AG09309 (cell line): ENCODE results near the gene TNPO2.

Experiments
- DNase-seq: peaks from one replicate; pipeline ENCODE4 v3.0.0-alpha.2; 2010; ENCODE audit warnings: low read depth
- H3K4me3 ChIP-seq: 2 replicates; pipeline ENCODE4 v1.5.1; 2011; ENCODE audit warnings: mild to moderate bottlenecking, low read depth, low read length, moderate library complexity; ENCODE audit not compliant: control insufficient read depth
- CTCF ChIP-seq: IDR thresholded peaks from 2 replicates; pipeline ENCODE4 v1.5.1; 2011; ENCODE audit warnings: mild to moderate bottlenecking, low read depth, low read length, inconsistent platforms; ENCODE audit not compliant: insufficient read depth, control insufficient read depth; ENCODE audit errors: missing control alignments

Gene TNPO2

GRCh38 chr19:12745166-12745897 lies 21.6 kb upstream of the TNPO2 start:
- H3K4me3 ChIP-seq, result no peak overlapping the region
- DNase-seq, result no peak

GRCh38 chr19:12737835-12738351 lies 14.2 kb upstream of the TNPO2 start:
- DNase-seq, result no peak
- no peak for TF ChIP-seq CTCF

More at GRCh38 chr19:12745166-12745897, 21.6 kb upstream of the TNPO2 start:
- TF ChIP-seq CTCF, result no peak

GRCh38 chr19:12736995-12737834 lies 13.5 kb upstream of the TNPO2 start, which contains the start of gene GET3:
GET3 (plus strand) TSS chr19:12737497; CDS start chr19:12737506, 9 bp downstream.
- peak; percentile 100 for DNase-seq
- TF ChIP-seq CTCF, result no peak
- peak within 1 kb of the TSS; percentile 97 for H3K4me3 ChIP-seq

More at GRCh38 chr19:12737835-12738351, 14.2 kb upstream of the TNPO2 start:
- H3K4me3 ChIP-seq, result peak overlapping the region; percentile 97

GRCh38 chr19:12733369-12734214 lies 9.9 kb upstream of the TNPO2 start:
- H3K4me3 ChIP-seq, result peak overlapping the region; percentile 89

GRCh38 chr19:12731337-12731736 lies 7.6 kb upstream of the TNPO2 start:
- H3K4me3 ChIP-seq, result no peak overlapping the region
- no peak for TF ChIP-seq CTCF
- no peak for DNase-seq

More at GRCh38 chr19:12733369-12734214, 9.9 kb upstream of the TNPO2 start:
- TF ChIP-seq CTCF, result peak; percentile 42
- DNase-seq, result no peak

GRCh38 chr19:12730064-12730463 lies 6.3 kb upstream of the TNPO2 start:
- no peak for TF ChIP-seq CTCF
- H3K4me3 ChIP-seq, result no peak overlapping the region
- no peak for DNase-seq
